ENCODE measurements around the gene SFXN2.
A peak's percentile ranks its signal among the peaks of the same experiment; 100 is the strongest.
"Not testable (repeated sequence)": the region's sequence is repeated elsewhere in the genome, so short reads cannot be mapped to it uniquely, and the experiment has no call there.

The SFXN2 gene

GRCh38 chr10:102678842-102679289, 35.6 kb upstream of the SFXN2 start:
- FAIRE-seq (peak; percentile 60), DNase-seq (ENCODE audit: extremely low spot score, insufficient read length, low read depth) (no peak)

GRCh38 chr10:102679596-102679995, 34.8 kb upstream of the SFXN2 start:
- FAIRE-seq (no peak), DNase-seq (ENCODE audit: extremely low spot score, insufficient read length, low read depth) (no peak)

- DNase-seq (ENCODE audit: extremely low spot score, insufficient read length, low read depth) (no peak), FAIRE-seq (no peak)
Measured at GRCh38 chr10:102681696-102682095, 32.7 kb upstream of the SFXN2 start.

GRCh38 chr10:102682416-102682815, 32.0 kb upstream of the SFXN2 start:
- FAIRE-seq (no peak), DNase-seq (ENCODE audit: extremely low spot score, insufficient read length, low read depth) (no peak)

- DNase-seq (ENCODE audit: extremely low spot score, insufficient read length, low read depth) (no peak), FAIRE-seq (no peak)
Measured at GRCh38 chr10:102682981-102683380, 31.5 kb upstream of the SFXN2 start.

- DNase-seq (ENCODE audit: extremely low spot score, insufficient read length, low read depth): no peak
- FAIRE-seq: no peak
Measured at GRCh38 chr10:102683736-102684135, 30.7 kb upstream of the SFXN2 start.

- FAIRE-seq (no peak), DNase-seq (ENCODE audit: extremely low spot score, insufficient read length, low read depth) (no peak)
Measured at GRCh38 chr10:102691285-102692066, 23.0 kb upstream of the SFXN2 start.

- not testable (repeated sequence) for DNase-seq (ENCODE audit: extremely low spot score, insufficient read length, low read depth); FAIRE-seq
Measured at GRCh38 chr10:102695401-102695800, 19.0 kb upstream of the SFXN2 start.

- DNase-seq (ENCODE audit: extremely low spot score, insufficient read length, low read depth) (no peak), FAIRE-seq (peak; percentile 41)
Measured at GRCh38 chr10:102696736-102697135, 17.7 kb upstream of the SFXN2 start.

GRCh38 chr10:102698894-102699293, 15.5 kb upstream of the SFXN2 start:
- FAIRE-seq (no peak), DNase-seq (ENCODE audit: extremely low spot score, insufficient read length, low read depth) (no peak)

GRCh38 chr10:102701272-102701671, 13.2 kb upstream of the SFXN2 start:
- DNase-seq (ENCODE audit: extremely low spot score, insufficient read length, low read depth) (no peak), FAIRE-seq (peak; percentile 62)

- DNase-seq (ENCODE audit: extremely low spot score, insufficient read length, low read depth) (no peak), FAIRE-seq (no peak)
Measured at GRCh38 chr10:102701796-102702195, 12.6 kb upstream of the SFXN2 start.

- DNase-seq (ENCODE audit: extremely low spot score, insufficient read length, low read depth) (no peak), FAIRE-seq (no peak)
Measured at GRCh38 chr10:102702742-102703141, 11.7 kb upstream of the SFXN2 start.

GRCh38 chr10:102704915-102705314, 9.5 kb upstream of the SFXN2 start:
- DNase-seq (ENCODE audit: extremely low spot score, insufficient read length, low read depth) (no peak), FAIRE-seq (no peak)

GRCh38 chr10:102705531-102705930, 8.9 kb upstream of the SFXN2 start:
- FAIRE-seq (no peak), DNase-seq (ENCODE audit: extremely low spot score, insufficient read length, low read depth) (no peak)

- no peak for DNase-seq (ENCODE audit: extremely low spot score, insufficient read length, low read depth)
- FAIRE-seq: peak; percentile 29
Measured at GRCh38 chr10:102710609-102711008, 3.8 kb upstream of the SFXN2 start.

GRCh38 chr10:102712089-102712488, 2.3 kb upstream of the SFXN2 start:
- peak; percentile 78 for FAIRE-seq
- DNase-seq (ENCODE audit: extremely low spot score, insufficient read length, low read depth): no peak

- FAIRE-seq (no peak), DNase-seq (ENCODE audit: extremely low spot score, insufficient read length, low read depth) (no peak)
Measured at GRCh38 chr10:102712843-102713538, 1.4 kb upstream of the SFXN2 start.

GRCh38 chr10:102713539-102713813, 960 bp upstream of the SFXN2 start:
- DNase-seq (ENCODE audit: extremely low spot score, insufficient read length, low read depth) (no peak), FAIRE-seq (no peak)

- FAIRE-seq: peak; percentile 97
- DNase-seq (ENCODE audit: extremely low spot score, insufficient read length, low read depth): peak; percentile 96
Measured at GRCh38 chr10:102713814-102714620, 419 bp upstream of the SFXN2 start, which contains the start of gene ARL3. Gene ARL3 (minus strand): TSS chr10:102714397. CDS start chr10:102714275, 122 bp downstream.

GRCh38 chr10:102715880-102716279, 1.4 kb downstream of the SFXN2 start:
- DNase-seq (ENCODE audit: extremely low spot score, insufficient read length, low read depth) (no peak), FAIRE-seq (no peak)
